8988T (cell line): Measurements from ENCODE around the gene PPP2R1A.

ENCODE experiments used
- DNase-seq: peaks from one replicate; pipeline ENCODE4 v3.0.0; 2011

PPP2R1A gene

DNA sequence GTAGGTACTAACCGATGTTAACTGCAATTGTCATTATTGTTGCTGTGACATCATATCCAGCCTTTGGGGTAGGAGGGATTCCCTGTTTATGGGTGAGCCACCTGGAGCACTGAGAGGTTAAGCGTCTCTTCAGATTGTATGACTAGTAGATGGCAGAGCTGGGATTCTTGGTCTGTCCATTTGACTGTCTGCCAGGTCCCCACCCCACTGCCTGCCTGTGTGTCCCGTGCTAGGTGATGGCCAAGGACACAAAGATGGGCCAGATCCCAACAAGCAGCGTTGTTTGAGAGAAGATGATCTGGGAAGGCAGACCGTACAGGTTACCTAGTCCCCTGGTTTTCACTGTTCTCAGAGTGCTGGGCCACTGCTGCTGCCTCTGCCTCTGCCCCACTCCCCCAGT lies 16.6 kb downstream of the PPP2R1A start:
- DNase-seq: no peak

- DNase-seq: no peak
These were observed 21.4 kb downstream of the PPP2R1A start for GRCh38 chr19:52211203-52211602.

DNA sequence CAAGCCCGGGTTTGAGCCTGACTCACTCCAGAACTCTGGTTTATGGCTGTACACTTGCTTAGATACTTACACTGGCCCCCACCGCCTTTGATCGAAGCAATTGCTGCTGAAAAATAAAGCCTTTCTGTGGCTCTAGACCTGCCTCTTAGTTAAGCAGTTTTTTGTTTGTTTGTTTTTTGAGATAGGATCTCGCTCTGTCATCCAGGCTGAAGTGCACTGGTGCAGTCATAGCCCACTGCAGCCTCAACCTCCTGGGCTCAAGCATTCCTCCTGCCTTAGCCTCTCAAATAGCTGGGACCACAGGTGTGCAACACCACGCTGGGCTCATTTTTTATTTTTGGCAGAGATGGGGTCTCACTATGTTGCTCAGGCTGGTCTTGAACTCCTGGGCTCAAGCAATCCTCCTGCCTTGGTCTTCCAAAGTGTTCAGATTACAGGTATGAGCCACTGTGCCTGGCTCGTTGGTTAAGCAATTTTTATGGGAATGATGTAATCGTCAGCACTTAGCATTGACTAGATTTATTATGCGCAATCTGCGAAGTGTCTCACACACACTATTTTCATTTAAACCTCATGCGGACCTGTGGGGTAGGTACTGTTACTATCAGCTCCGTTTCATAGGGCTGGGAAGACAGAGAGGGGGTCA lies 22.2 kb downstream of the PPP2R1A start:
- no peak for DNase-seq

- DNase-seq: no peak
These were observed 22.9 kb downstream of the PPP2R1A start for GRCh38 chr19:52212572-52213255.

GRCh38 chr19:52214241-52214640 lies 24.4 kb downstream of the PPP2R1A start:
- no peak for DNase-seq

GRCh38 chr19:52216401-52216800 lies 26.5 kb downstream of the PPP2R1A start:
- no peak for DNase-seq

DNA sequence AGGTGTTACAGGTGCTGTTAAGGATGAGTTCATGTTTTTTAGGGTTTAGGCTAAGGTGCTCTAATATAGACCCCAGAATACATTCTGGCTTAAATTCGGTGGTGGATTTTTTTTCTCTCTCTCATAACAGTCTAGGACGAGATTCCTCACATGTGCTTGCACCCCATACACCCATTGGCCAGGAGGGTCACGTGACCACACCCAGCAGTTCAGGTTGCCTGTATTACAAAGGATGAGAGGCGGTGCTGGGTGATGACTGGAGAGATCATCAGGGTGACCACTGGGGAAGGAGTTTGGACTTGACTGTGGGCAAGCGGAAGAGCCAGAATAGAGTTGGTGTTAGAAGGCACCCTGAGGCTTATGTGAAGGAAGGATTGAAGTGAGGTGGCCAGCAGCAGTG lies 27.7 kb downstream of the PPP2R1A start:
- DNase-seq: no peak

DNA sequence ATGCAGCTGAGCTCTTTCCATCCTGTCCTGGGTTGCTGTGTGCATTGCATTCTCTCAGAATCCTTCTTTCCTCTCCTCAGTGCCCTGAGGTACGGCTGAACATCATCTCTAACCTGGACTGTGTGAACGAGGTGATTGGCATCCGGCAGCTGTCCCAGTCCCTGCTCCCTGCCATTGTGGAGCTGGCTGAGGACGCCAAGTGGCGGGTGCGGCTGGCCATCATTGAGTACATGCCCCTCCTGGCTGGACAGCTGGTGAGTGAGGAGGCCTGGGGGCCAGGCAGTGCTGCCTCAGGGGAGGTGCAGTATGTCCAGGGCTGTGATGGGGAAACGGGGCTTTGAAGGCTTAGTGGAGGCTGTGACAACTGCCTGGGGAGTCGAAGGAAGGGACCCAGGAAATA lies 29.8 kb downstream of the PPP2R1A start:
- DNase-seq: no peak

GRCh38 chr19:52221031-52221430 lies 31.2 kb downstream of the PPP2R1A start:
- no peak for DNase-seq

- no peak for DNase-seq
These were observed 32.1 kb downstream of the PPP2R1A start for GRCh38 chr19:52221831-52222375.

GRCh38 chr19:52224211-52224610 lies 34.4 kb downstream of the PPP2R1A start:
- DNase-seq: no peak

- DNase-seq: no peak
These were observed 36.8 kb downstream of the PPP2R1A start for GRCh38 chr19:52226652-52227051.

- DNase-seq: no peak
These were observed 37.5 kb downstream of the PPP2R1A start for GRCh38 chr19:52227196-52227940.

GRCh38 chr19:52227980-52228379 lies 38.1 kb downstream of the PPP2R1A start:
- no peak for DNase-seq

- no peak for DNase-seq
These were observed 39.7 kb downstream of the PPP2R1A start for GRCh38 chr19:52229524-52229923.

DNA sequence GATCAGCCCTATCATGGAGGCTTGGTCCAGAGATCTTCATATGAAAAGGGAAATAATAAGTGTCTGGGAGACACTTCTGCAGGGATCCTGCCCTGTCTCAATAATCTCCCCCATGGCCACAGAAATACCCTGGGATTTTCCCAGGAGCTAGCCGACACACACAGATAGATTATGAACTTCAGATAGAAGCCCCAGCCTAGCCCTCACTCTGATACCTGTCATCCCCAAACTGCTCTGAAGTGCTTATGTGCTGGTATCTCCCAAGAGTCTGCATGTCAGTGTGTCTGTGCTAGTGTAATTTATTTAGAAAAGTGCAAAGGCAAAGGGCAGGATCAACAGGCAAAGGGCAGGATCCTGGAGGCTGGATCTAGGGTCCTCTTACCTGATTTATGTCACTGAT lies 40.8 kb downstream of the PPP2R1A start:
- no peak for DNase-seq

- no peak for DNase-seq
These were observed 41.5 kb downstream of the PPP2R1A start for GRCh38 chr19:52231154-52231910.

GRCh38 chr19:52234406-52234805 lies 44.6 kb downstream of the PPP2R1A start:
- DNase-seq: no peak

DNA sequence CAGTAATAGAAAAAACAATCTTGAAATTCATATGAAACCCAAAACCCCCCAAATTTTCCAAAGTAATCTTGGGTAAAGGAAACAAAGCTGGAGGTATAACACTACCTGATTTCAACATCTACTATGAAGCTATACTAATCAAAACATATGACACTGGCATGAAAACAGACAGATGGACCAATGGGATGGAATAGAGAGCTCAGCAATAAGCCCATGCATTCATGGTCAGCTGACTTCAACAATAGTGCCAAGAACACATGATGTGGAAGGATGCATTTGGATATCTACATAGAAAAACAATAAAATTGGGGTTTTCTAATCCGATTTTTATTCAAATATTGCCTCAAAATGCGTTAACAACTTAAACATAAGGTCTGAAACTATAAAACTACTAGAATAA lies 47.3 kb downstream of the PPP2R1A start:
- no peak for DNase-seq

DNA sequence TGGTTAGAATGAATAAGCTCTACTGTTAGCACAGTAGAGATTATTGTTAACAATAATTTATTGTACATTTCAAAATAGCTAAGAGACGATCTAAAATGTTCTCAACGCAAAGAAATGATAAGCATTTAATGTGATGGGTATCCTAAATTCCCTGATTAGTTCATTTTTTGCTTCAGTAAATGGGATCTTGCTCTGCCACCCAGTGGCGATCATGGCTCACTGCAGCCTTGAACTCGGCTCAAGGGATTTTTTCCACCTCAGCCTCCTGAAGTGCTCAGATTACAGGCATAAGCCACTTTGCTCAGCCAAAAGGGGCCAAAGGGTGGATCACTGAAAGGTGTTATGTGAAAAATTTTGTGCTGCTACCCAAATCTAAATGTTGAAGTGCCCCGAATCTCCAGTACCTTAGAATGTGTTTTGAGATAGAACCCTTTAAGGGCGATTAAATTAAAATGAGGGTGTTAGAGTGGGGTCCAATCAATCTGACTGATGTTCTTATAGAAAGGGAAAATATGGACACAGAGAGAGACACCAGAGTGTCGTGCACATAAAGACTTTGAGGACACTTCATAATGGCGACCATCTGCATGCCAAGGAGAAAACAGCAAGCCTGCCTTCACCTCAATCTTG lies 48.0 kb downstream of the PPP2R1A start:
- DNase-seq: no peak

GRCh38 chr19:52244021-52244420 lies 54.2 kb downstream of the PPP2R1A start:
- DNase-seq: no peak

DNA sequence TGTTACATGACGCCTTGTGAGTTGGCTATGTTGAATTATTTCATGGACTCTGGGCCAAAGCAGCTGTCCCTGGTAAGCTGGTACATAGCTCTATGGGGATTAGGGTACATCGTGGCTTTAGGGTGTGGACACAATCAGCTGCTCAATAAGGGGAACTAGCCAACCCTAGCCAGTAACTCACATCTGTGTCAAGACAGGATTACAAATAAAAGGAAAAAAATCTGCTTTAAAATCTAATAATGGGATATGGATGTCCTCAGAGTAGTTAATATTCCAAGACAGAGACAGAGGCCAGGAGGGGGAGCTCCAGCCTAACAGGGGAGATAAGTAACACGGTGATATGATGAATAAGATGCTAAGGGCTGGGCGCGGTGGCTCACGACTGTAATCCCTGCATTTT lies 58.4 kb downstream of the PPP2R1A start:
- no peak for DNase-seq

GRCh38 chr19:52258426-52258825 lies 68.6 kb downstream of the PPP2R1A start:
- DNase-seq: no peak
